ENCODE data around the gene PRDM5.

PRDM5 gene

GRCh38 chr4:120916937-120917336, 5.6 kb downstream of the PRDM5 start:
- Histone ChIP-seq H2BK15ac (ENCODE audit: low read depth, poor library complexity, severe bottlenecking) (no peak overlapping the region), H3K14ac (ENCODE audit: low read length in 2 of 2) (no peak overlapping the region), H2BK12ac (ENCODE audit: low read length in 2 of 2) (no peak overlapping the region), H4K8ac (ENCODE audit: low read length) (no peak overlapping the region), H3K9me3 (ENCODE audit: control insufficient read depth, low read length) (no peaks in the 10 kb centered on the region), H3K4me2 (ENCODE audit: low read length, poor library complexity, severe bottlenecking) (no peak overlapping the region), H3K27ac (ENCODE audit: low read length, poor library complexity, severe bottlenecking) (no peak overlapping the region), H3K36me3 (ENCODE audit: control insufficient read depth in 1 of 2, insufficient read depth in 2 of 2, low read depth in 1 of 2, low read length in 2 of 2) (no peaks in the 10 kb centered on the region), H3K4ac (ENCODE audit: low read depth in 1 of 2, low read length in 2 of 2) (no peak overlapping the region), H2BK5ac (ENCODE audit: low read depth, low read length, poor library complexity, severe bottlenecking) (no peak overlapping the region), H2BK120ac (ENCODE audit: low read depth, low read length) (no peak overlapping the region), H2AFZ (ENCODE audit: low read depth, low read length) (no peak overlapping the region), H3K18ac (ENCODE audit: low read depth in 1 of 2, low read length in 2 of 2) (no peak overlapping the region), H2AK5ac (ENCODE audit: low read length, severe bottlenecking) (no peak overlapping the region), H3K27me3 (ENCODE audit: control insufficient read depth in 1 of 2, insufficient read depth in 1 of 2, low read length in 2 of 2) (no peaks in the 10 kb centered on the region), H3K23ac (ENCODE audit: low read length in 2 of 2) (no peak overlapping the region), H3K4me3 (ENCODE audit: insufficient read depth in 1 of 2, low read depth in 1 of 2, low read length in 2 of 2) (no peak overlapping the region), H3K9ac (ENCODE audit: low read length) (no peak overlapping the region), H3K4me1 (ENCODE audit: control insufficient read depth, insufficient read depth, low read depth, low read length) (no peaks in the 10 kb centered on the region), H4K91ac (ENCODE audit: low read length) (no peak overlapping the region), H3K79me1 (replicated peaks; ENCODE audit: low read length, poor library complexity, severe bottlenecking) (peaks cover 29% of the 10 kb centered on the region)
- WGBS, result 66% methylated on average over 2 of the region's 3 CpGs
- peak; percentile 4 for DNase-seq

GRCh38 chr4:120915336-120915735, 7.2 kb downstream of the PRDM5 start:
- H3K14ac ChIP-seq (ENCODE audit: low read length in 2 of 2), result no peak overlapping the region
- H2BK12ac ChIP-seq (ENCODE audit: low read length in 2 of 2), result no peak overlapping the region
- no peak overlapping the region for H2BK5ac ChIP-seq (ENCODE audit: low read depth, low read length, poor library complexity, severe bottlenecking)
- no peak overlapping the region for H3K23ac ChIP-seq (ENCODE audit: low read length in 2 of 2)
- H4K8ac ChIP-seq (ENCODE audit: low read length), result no peak overlapping the region
- H3K79me1 ChIP-seq (replicated peaks; ENCODE audit: low read length, poor library complexity, severe bottlenecking), result peaks cover 28% of the 10 kb centered on the region
- no peak for DNase-seq
- H3K18ac ChIP-seq (ENCODE audit: low read depth in 1 of 2, low read length in 2 of 2), result no peak overlapping the region
- no peak overlapping the region for H3K27ac ChIP-seq (ENCODE audit: low read length, poor library complexity, severe bottlenecking)
- H3K4me2 ChIP-seq (ENCODE audit: low read length, poor library complexity, severe bottlenecking), result no peak overlapping the region
- no peaks in the 10 kb centered on the region for H3K4me1 ChIP-seq (ENCODE audit: control insufficient read depth, insufficient read depth, low read depth, low read length)
- H3K27me3 ChIP-seq (ENCODE audit: control insufficient read depth in 1 of 2, insufficient read depth in 1 of 2, low read length in 2 of 2), result no peaks in the 10 kb centered on the region
- no peak overlapping the region for H3K9ac ChIP-seq (ENCODE audit: low read length)
- H3K4ac ChIP-seq (ENCODE audit: low read depth in 1 of 2, low read length in 2 of 2), result no peak overlapping the region
- H2BK15ac ChIP-seq (ENCODE audit: low read depth, poor library complexity, severe bottlenecking), result no peak overlapping the region
- no peaks in the 10 kb centered on the region for H3K36me3 ChIP-seq (ENCODE audit: control insufficient read depth in 1 of 2, insufficient read depth in 2 of 2, low read depth in 1 of 2, low read length in 2 of 2)
- no peaks in the 10 kb centered on the region for H3K9me3 ChIP-seq (ENCODE audit: control insufficient read depth, low read length)
- no peak overlapping the region for H4K91ac ChIP-seq (ENCODE audit: low read length)
- H3K4me3 ChIP-seq (ENCODE audit: insufficient read depth in 1 of 2, low read depth in 1 of 2, low read length in 2 of 2), result no peak overlapping the region
- H2AFZ ChIP-seq (ENCODE audit: low read depth, low read length), result no peak overlapping the region
- no peak overlapping the region for H2BK120ac ChIP-seq (ENCODE audit: low read depth, low read length)
- WGBS, result 79% methylated on average over 2 of the region's 2 CpGs
- H2AK5ac ChIP-seq (ENCODE audit: low read length, severe bottlenecking), result no peak overlapping the region

GRCh38 chr4:120903419-120903818, 19.1 kb downstream of the PRDM5 start:
- Histone ChIP-seq H3K18ac (ENCODE audit: low read depth in 1 of 2, low read length in 2 of 2) (no peak overlapping the region), H2BK5ac (ENCODE audit: low read depth, low read length, poor library complexity, severe bottlenecking) (no peak overlapping the region), H3K4me3 (ENCODE audit: insufficient read depth in 1 of 2, low read depth in 1 of 2, low read length in 2 of 2) (no peak overlapping the region), H3K27me3 (ENCODE audit: control insufficient read depth in 1 of 2, insufficient read depth in 1 of 2, low read length in 2 of 2) (no peaks in the 10 kb centered on the region), H3K4me2 (ENCODE audit: low read length, poor library complexity, severe bottlenecking) (no peak overlapping the region), H2AK5ac (ENCODE audit: low read length, severe bottlenecking) (no peak overlapping the region), H3K14ac (ENCODE audit: low read length in 2 of 2) (no peak overlapping the region), H4K8ac (ENCODE audit: low read length) (no peak overlapping the region), H2BK12ac (ENCODE audit: low read length in 2 of 2) (no peak overlapping the region), H3K4me1 (ENCODE audit: control insufficient read depth, insufficient read depth, low read depth, low read length) (no peaks in the 10 kb centered on the region), H3K79me1 (replicated peaks; ENCODE audit: low read length, poor library complexity, severe bottlenecking) (peaks cover 22% of the 10 kb centered on the region), H2AFZ (ENCODE audit: low read depth, low read length) (no peak overlapping the region), H3K9ac (ENCODE audit: low read length) (no peak overlapping the region), H3K23ac (ENCODE audit: low read length in 2 of 2) (no peak overlapping the region), H2BK120ac (ENCODE audit: low read depth, low read length) (no peak overlapping the region), H4K91ac (ENCODE audit: low read length) (no peak overlapping the region), H3K36me3 (ENCODE audit: control insufficient read depth in 1 of 2, insufficient read depth in 2 of 2, low read depth in 1 of 2, low read length in 2 of 2) (peaks cover 8 to 27% of the 10 kb centered on the region in 2 experiments), H3K9me3 (ENCODE audit: control insufficient read depth, low read length) (peaks cover 5% of the 10 kb centered on the region), H3K27ac (ENCODE audit: low read length, poor library complexity, severe bottlenecking) (no peak overlapping the region), H2BK15ac (ENCODE audit: low read depth, poor library complexity, severe bottlenecking) (no peak overlapping the region), H3K4ac (ENCODE audit: low read depth in 1 of 2, low read length in 2 of 2) (no peak overlapping the region)
- DNase-seq, result no peak
- WGBS, result 100% methylated on average over 2 of the region's 2 CpGs

- Histone ChIP-seq H2BK5ac (ENCODE audit: low read depth, low read length, poor library complexity, severe bottlenecking) (no peak overlapping the region), H3K4me1 (ENCODE audit: control insufficient read depth, insufficient read depth, low read depth, low read length) (no peaks in the 10 kb centered on the region), H2BK120ac (ENCODE audit: low read depth, low read length) (no peak overlapping the region), H2BK12ac (ENCODE audit: low read length in 2 of 2) (no peak overlapping the region), H3K18ac (ENCODE audit: low read depth in 1 of 2, low read length in 2 of 2) (no peak overlapping the region), H2AK5ac (ENCODE audit: low read length, severe bottlenecking) (no peak overlapping the region), H3K4me2 (ENCODE audit: low read length, poor library complexity, severe bottlenecking) (no peak overlapping the region), H2BK15ac (ENCODE audit: low read depth, poor library complexity, severe bottlenecking) (no peak overlapping the region), H3K27ac (ENCODE audit: low read length, poor library complexity, severe bottlenecking) (no peak overlapping the region), H3K4me3 (ENCODE audit: insufficient read depth in 1 of 2, low read depth in 1 of 2, low read length in 2 of 2) (no peak overlapping the region), H3K36me3 (ENCODE audit: control insufficient read depth in 1 of 2, insufficient read depth in 2 of 2, low read depth in 1 of 2, low read length in 2 of 2) (peaks cover 8 to 32% of the 10 kb centered on the region in 2 experiments), H3K9me3 (ENCODE audit: control insufficient read depth, low read length) (peaks cover 5% of the 10 kb centered on the region), H3K23ac (ENCODE audit: low read length in 2 of 2) (no peak overlapping the region), H3K27me3 (ENCODE audit: control insufficient read depth in 1 of 2, insufficient read depth in 1 of 2, low read length in 2 of 2) (no peaks in the 10 kb centered on the region), H3K9ac (ENCODE audit: low read length) (no peak overlapping the region), H3K14ac (ENCODE audit: low read length in 2 of 2) (no peak overlapping the region), H4K8ac (ENCODE audit: low read length) (no peak overlapping the region), H3K4ac (ENCODE audit: low read depth in 1 of 2, low read length in 2 of 2) (no peak overlapping the region), H4K91ac (ENCODE audit: low read length) (no peak overlapping the region), H2AFZ (ENCODE audit: low read depth, low read length) (no peak overlapping the region), H3K79me1 (replicated peaks; ENCODE audit: low read length, poor library complexity, severe bottlenecking) (peaks cover 20% of the 10 kb centered on the region)
- DNase-seq, result no peak
Measured at GRCh38 chr4:120902925-120903324, 19.6 kb downstream of the PRDM5 start.
